Activated effector memory CD4-positive, alpha-beta T cell treated with Interleukin-2 at 50 U/mL for 16 hours (primary cell): Measurements from ENCODE around the gene RHO.

Experiments
- DNase-seq: peaks from one replicate; pipeline ENCODE4 v3.0.0-alpha.2; 2020

RHO gene

GRCh38 chr3:129584631-129585030 is 56.2 kb downstream of the RHO start:
- no peak for DNase-seq
